CD14-positive monocyte (primary cell): ENCODE results near the gene TEPSIN. TPM values are rescaled to one million over a fixed set of nuclear protein-coding genes. Genes with fewer than 3 reads are reported as not detected.
A peak's percentile ranks its signal among the peaks of the same experiment; 100 is the strongest.

ENCODE experiments used
- DNase-seq, 3 donors: peaks; one replicate each; pipeline ENCODE4 v3.0.0-alpha.2; 2011 to 2022
- H2AFZ ChIP-seq: 2 replicates; pipeline ENCODE4 v1.6.0; 2012; ENCODE audit warnings: mild to moderate bottlenecking, low read depth, low read length, inconsistent platforms; ENCODE audit not compliant: insufficient read depth, poor library complexity, severe bottlenecking
- H3K27ac ChIP-seq, 2 donors: 1 replicate in 1 of 2; 2 replicates in 1 of 2; pipeline ENCODE4 v1.5.1; 2012 to 2013; ENCODE audit warnings: low read length in 2 of 2, control low read depth in 1 of 2, inconsistent platforms in 1 of 2, low read depth in 1 of 2, mild to moderate bottlenecking in 1 of 2
- H3K27me3 ChIP-seq, 2 donors: one replicate each; pipeline versions ENCODE4 v1.6.0 to v1.6.1; 2011 to 2013; ENCODE audit warnings: low read length in 2 of 2; ENCODE audit not compliant: control insufficient read depth in 2 of 2, insufficient read depth in 2 of 2
- H3K36me3 ChIP-seq, 2 donors: replicated peaks in 1 of 2; 1 replicate in 1 of 2; 2 replicates in 1 of 2; pipeline versions ENCODE4 v1.5.1 to v1.6.1; 2012 to 2013; ENCODE audit warnings: low read length in 2 of 2, control low read depth in 1 of 2, inconsistent platforms in 1 of 2, mild to moderate bottlenecking in 1 of 2; ENCODE audit not compliant: insufficient read depth in 2 of 2, control insufficient read depth in 1 of 2
- H3K4me1 ChIP-seq, 2 donors: 1 replicate in 1 of 2; 2 replicates in 1 of 2; pipeline versions ENCODE4 v1.5.1 to v1.6.1; 2012 to 2013; ENCODE audit warnings: low read length in 2 of 2, control low read depth in 1 of 2, inconsistent platforms in 1 of 2, mild to moderate bottlenecking in 1 of 2, moderate library complexity in 1 of 2; ENCODE audit not compliant: insufficient read depth in 2 of 2, control insufficient read depth in 1 of 2
- H3K4me2 ChIP-seq: replicated peaks from 2 replicates; pipeline ENCODE3; 2012; ENCODE audit warnings: low read length, moderate library complexity, mild to moderate bottlenecking; ENCODE audit not compliant: poor library complexity, severe bottlenecking; ENCODE audit errors: extremely low read depth
- H3K4me3 ChIP-seq, 3 experiments: fragments of 200-600 bp in 1 of 3; sonication (generic) in 1 of 3; replicated peaks in 1 of 3; 1 replicate in 2 of 3; 2 replicates in 1 of 3; pipeline ENCODE4 v1.5.1; 2011 to 2013; ENCODE audit warnings: low read length in 3 of 3, mild to moderate bottlenecking in 3 of 3, control low read depth in 2 of 3, low read depth in 2 of 3, inconsistent platforms in 1 of 3, moderate library complexity in 1 of 3
- H3K79me2 ChIP-seq: 2 replicates; pipeline ENCODE4 v1.6.0; 2012; ENCODE audit warnings: mild to moderate bottlenecking, control low read depth, inconsistent platforms, low read length, moderate library complexity; ENCODE audit not compliant: insufficient read depth
- H3K9ac ChIP-seq: 2 replicates; pipeline ENCODE4 v1.6.0; 2017; ENCODE audit warnings: low read length, mild to moderate bottlenecking; ENCODE audit not compliant: insufficient read depth, poor library complexity, severe bottlenecking
- H3K9me3 ChIP-seq, 2 donors: replicated peaks in 1 of 2; 1 replicate in 1 of 2; 2 replicates in 1 of 2; pipeline versions ENCODE4 v1.5.1 to v1.6.1; 2012 to 2013; ENCODE audit warnings: low read length in 2 of 2, control low read depth in 1 of 2; ENCODE audit not compliant: control insufficient read depth in 1 of 2, insufficient read depth in 1 of 2
- H4K20me1 ChIP-seq: 2 replicates; pipeline ENCODE4 v1.6.0; 2012; ENCODE audit warnings: mild to moderate bottlenecking, low read length, control low read depth, moderate library complexity; ENCODE audit not compliant: insufficient read depth
- H3K27ac Mint-ChIP-seq, 7 donors: one replicate each; pipeline ENCODE4 v1.8.0; 2020; ENCODE audit warnings: mild to moderate bottlenecking in 7 of 7, mixed read lengths in 7 of 7, moderate library complexity in 6 of 7, inconsistent platforms in 2 of 7
- H3K27me3 Mint-ChIP-seq, 3 donors: one replicate each; pipeline ENCODE4 v1.8.0; 2021 to 2022; ENCODE audit warnings: low read depth in 3 of 3, mild to moderate bottlenecking in 3 of 3, mixed read lengths in 3 of 3, moderate library complexity in 3 of 3, inconsistent platforms in 1 of 3
- H3K36me3 Mint-ChIP-seq, 2 donors: one replicate each; pipeline ENCODE4 v1.8.0; 2020; ENCODE audit warnings: mixed read lengths in 2 of 2, inconsistent platforms in 1 of 2, mild to moderate bottlenecking in 1 of 2
- H3K4me1 Mint-ChIP-seq: one replicate; pipeline ENCODE4 v1.8.0; 2020; ENCODE audit warnings: mild to moderate bottlenecking, mixed read lengths
- H3K4me3 Mint-ChIP-seq, 2 donors: one replicate each; pipeline ENCODE4 v1.8.0; 2020; ENCODE audit warnings: mild to moderate bottlenecking in 2 of 2, mixed read lengths in 2 of 2, moderate library complexity in 1 of 2
- H3K9me3 Mint-ChIP-seq, 7 donors: one replicate each; pipeline ENCODE4 v1.8.0; 2020 to 2022; ENCODE audit warnings: mixed read lengths in 7 of 7, mild to moderate bottlenecking in 6 of 7, moderate library complexity in 6 of 7, inconsistent platforms in 2 of 7
- CTCF ChIP-seq: fragments of 200-600 bp; IDR thresholded peaks from one replicate; pipeline ENCODE4 v1.8.0; 2022; ENCODE audit warnings: antibody characterized with exemption, mild to moderate bottlenecking
- WGBS: methylation state at CpG from one replicate; pipeline ENCODE4 v1.1.5; 2013; ENCODE audit warnings: missing lambda C conversion rate; ENCODE audit not compliant: insufficient coverage; 5-methylcytosine and 5-hydroxymethylcytosine counted together
- intact Hi-C, 2 donors: fragments of 100-400 bp; cut with micrococcal nuclease; formaldehyde crosslinking; loops; one replicate each; pipeline versions ENCODE4 v1.15.0 to v1.15.1; 2023
- polyA plus RNA-seq, 3 donors: library from polyadenylated mRNA; depleted of rRNA in 1 of 3; unstranded in 2 of 3; stranded (reverse) in 1 of 3; fragments of 300-500 nt in 2 of 3; fragments of >200 nt in 1 of 3; fragmentation: Illumina TruSeq in 2 of 3; gene quantifications; 1 replicate in 2 of 3; 2 replicates in 1 of 3; pipeline ENCODE4 v1.2.3, GENCODE V29; 2012 to 2021

TEPSIN gene
- polyA plus RNA-seq, 3 donors: 3.4 to 136 (median 4.5) TPM

- H3K4me1 ChIP-seq: peaks cover 1 to 4% of the 10 kb centered on the region in 2 donors
- Mint-ChIP-seq H3K4me1 (peaks cover 3% of the 10 kb centered on the region), H3K9me3 (no peaks in the 10 kb centered on the region), H3K36me3 (peaks cover 76 to 97% of the 10 kb centered on the region in 2 donors), H3K27ac (peak overlapping the region in 1 of 7 donors; percentile 69), H3K4me3 (no peak overlapping the region), H3K27me3 (no peaks in the 10 kb centered on the region)
- DNase-seq: no peak
- peaks cover 71% of the 10 kb centered on the region for H3K79me2 ChIP-seq
- H2AFZ ChIP-seq: no peak overlapping the region
- H3K27ac ChIP-seq: no peak overlapping the region
- no peaks in the 10 kb centered on the region for H3K27me3 ChIP-seq
- no peak overlapping the region for H3K4me2 ChIP-seq
- no peak for TF ChIP-seq CTCF
- 98% methylated on average over 7 of the region's 8 CpGs for WGBS
- intact Hi-C loops: no loop called here
- no peaks in the 10 kb centered on the region for H3K9me3 ChIP-seq
- H3K9ac ChIP-seq: no peak overlapping the region
- no peak overlapping the region for H3K4me3 ChIP-seq
- H4K20me1 ChIP-seq: peaks cover 53% of the 10 kb centered on the region
- H3K36me3 ChIP-seq: peaks cover 90 to 99% of the 10 kb centered on the region in 2 donors
Measured at GRCh38 chr17:81278831-81279230, 40.0 kb upstream of the TEPSIN start.

GRCh38 chr17:81277946-81278693 is 39.3 kb upstream of the TEPSIN start:
- Histone ChIP-seq H3K79me2 (peaks cover 65% of the 10 kb centered on the region), H3K4me3 (no peak overlapping the region), H3K9ac (no peak overlapping the region), H2AFZ (no peak overlapping the region), H3K27ac (no peak overlapping the region), H3K36me3 (peaks cover 93 to 99% of the 10 kb centered on the region in 2 donors), H3K4me1 (peaks cover 8 to 11% of the 10 kb centered on the region in 2 donors), H3K4me2 (no peak overlapping the region), H4K20me1 (peaks cover 60% of the 10 kb centered on the region), H3K27me3 (no peaks in the 10 kb centered on the region), H3K9me3 (no peaks in the 10 kb centered on the region)
- DNase-seq: no peak
- Mint-ChIP-seq H3K9me3 (no peaks in the 10 kb centered on the region), H3K27me3 (no peaks in the 10 kb centered on the region), H3K4me3 (no peak overlapping the region), H3K36me3 (peaks cover 78 to 97% of the 10 kb centered on the region in 2 donors), H3K27ac (peak overlapping the region in 2 of 7 donors; percentile 32 to 78), H3K4me1 (peaks cover 9% of the 10 kb centered on the region)
- intact Hi-C loops: no loop called here
- TF ChIP-seq CTCF: no peak
- over 99% methylated on average over 18 of the region's 20 CpGs for WGBS
